H9 (cell line): Measurements from ENCODE around the gene NCAPG. TPM values are rescaled to one million over a fixed set of nuclear protein-coding genes. Genes with fewer than 3 reads are reported as not detected.

Experiments used
- DNase-seq: peaks from one replicate; pipeline ENCODE4 v3.0.0-alpha.2; 2017
- H2AFZ ChIP-seq: one replicate; pipeline ENCODE4 v1.6.1; 2013; ENCODE audit warnings: mild to moderate bottlenecking, low read length, control low read depth, moderate library complexity
- H2AK5ac ChIP-seq: 2 replicates; pipeline ENCODE4 v1.6.1; 2013; ENCODE audit warnings: low read length, control low read depth, mixed read lengths; ENCODE audit not compliant: insufficient read length
- H2BK120ac ChIP-seq: one replicate; pipeline ENCODE4 v1.6.1; 2013; ENCODE audit warnings: low read depth, mild to moderate bottlenecking, low read length, control low read depth, inconsistent platforms; ENCODE audit not compliant: poor library complexity, severe bottlenecking
- H2BK12ac ChIP-seq: 2 replicates; pipeline ENCODE4 v1.6.1; 2013; ENCODE audit warnings: low read length, control low read depth, mixed read lengths, low read depth; ENCODE audit not compliant: insufficient read length
- H2BK15ac ChIP-seq: 2 replicates; pipeline ENCODE4 v1.6.1; 2013; ENCODE audit warnings: low read depth, low read length, control low read depth
- H2BK20ac ChIP-seq: one replicate; pipeline ENCODE4 v1.6.1; 2013; ENCODE audit warnings: low read depth, mild to moderate bottlenecking, low read length, control low read depth, inconsistent platforms; ENCODE audit not compliant: poor library complexity, severe bottlenecking
- H2BK5ac ChIP-seq: 2 replicates; pipeline ENCODE4 v1.6.1; 2013; ENCODE audit warnings: low read length, control low read depth, mixed read lengths; ENCODE audit not compliant: insufficient read length
- H3K14ac ChIP-seq: 2 replicates; pipeline ENCODE4 v1.6.1; 2013; ENCODE audit warnings: low read length, control low read depth; ENCODE audit not compliant: insufficient read depth
- H3K18ac ChIP-seq: 2 replicates; pipeline ENCODE4 v1.6.1; 2013; ENCODE audit warnings: low read depth, mild to moderate bottlenecking, mixed read lengths, low read length, control low read depth; ENCODE audit not compliant: insufficient read length
- H3K23ac ChIP-seq: 2 replicates; pipeline ENCODE4 v1.6.1; 2013; ENCODE audit warnings: low read length, control low read depth, mixed read lengths, low read depth; ENCODE audit not compliant: insufficient read length
- H3K23me2 ChIP-seq: 2 replicates; pipeline ENCODE4 v1.6.1; 2013; ENCODE audit warnings: low read depth, mild to moderate bottlenecking, mixed read lengths, low read length, control low read depth; ENCODE audit not compliant: insufficient read length, poor library complexity, severe bottlenecking
- H3K27ac ChIP-seq: 2 replicates; pipeline ENCODE4 v1.5.1; 2013; ENCODE audit warnings: low read length, control low read depth, mixed read lengths, low read depth; ENCODE audit not compliant: insufficient read length
- H3K27me3 ChIP-seq: 2 replicates; pipeline ENCODE4 v1.6.1; 2013; ENCODE audit warnings: low read length, control low read depth, inconsistent platforms; ENCODE audit not compliant: insufficient read depth
- H3K4ac ChIP-seq: 2 replicates; pipeline ENCODE4 v1.6.1; 2013; ENCODE audit warnings: low read depth, mild to moderate bottlenecking, control low read depth, inconsistent platforms, low read length, moderate library complexity
- H3K4me1 ChIP-seq: 2 replicates; pipeline ENCODE4 v1.6.1; 2013; ENCODE audit warnings: low read length, control low read depth, inconsistent platforms; ENCODE audit not compliant: insufficient read depth
- H3K4me2 ChIP-seq: 2 replicates; pipeline ENCODE4 v1.6.1; 2013; ENCODE audit warnings: low read length, control low read depth, mixed read lengths; ENCODE audit not compliant: insufficient read length, insufficient read depth
- H3K56ac ChIP-seq: 2 replicates; pipeline ENCODE4 v1.6.1; 2013; ENCODE audit warnings: low read depth, mild to moderate bottlenecking, mixed read lengths, low read length, control low read depth; ENCODE audit not compliant: insufficient read length
- H3K79me1 ChIP-seq: 2 replicates; pipeline ENCODE4 v1.6.1; 2013; ENCODE audit warnings: low read depth, mild to moderate bottlenecking, moderate library complexity, low read length, control low read depth, inconsistent platforms; ENCODE audit not compliant: insufficient read depth, poor library complexity, severe bottlenecking
- H3K79me2 ChIP-seq: 2 replicates; pipeline ENCODE4 v1.6.1; 2013; ENCODE audit warnings: low read length, control low read depth, inconsistent platforms; ENCODE audit not compliant: insufficient read depth
- H3K9ac ChIP-seq: 2 replicates; pipeline ENCODE4 v1.6.1; 2013; ENCODE audit warnings: low read length, control low read depth, mixed read lengths; ENCODE audit not compliant: insufficient read length; ENCODE audit errors: extremely low read depth
- H3K9me3 ChIP-seq: one replicate; pipeline ENCODE4 v1.6.1; 2013; ENCODE audit warnings: low read depth, low read length, inconsistent platforms; ENCODE audit not compliant: control insufficient read depth
- H3T11ph ChIP-seq: one replicate; pipeline ENCODE4 v1.6.1; 2013; ENCODE audit warnings: mild to moderate bottlenecking, low read length, control low read depth, inconsistent platforms
- H4K20me1 ChIP-seq: one replicate; pipeline ENCODE4 v1.6.1; 2013; ENCODE audit not compliant: control insufficient read depth, insufficient read length, insufficient read depth
- H4K5ac ChIP-seq: 2 replicates; pipeline ENCODE4 v1.6.1; 2013; ENCODE audit warnings: low read depth, mild to moderate bottlenecking, mixed read lengths, low read length, control low read depth; ENCODE audit not compliant: insufficient read length
- H4K8ac ChIP-seq: replicated peaks from 2 replicates; pipeline ENCODE4 v1.6.1; 2013; ENCODE audit warnings: low read length, control low read depth, mixed read lengths, low read depth; ENCODE audit not compliant: insufficient read length
- H4K91ac ChIP-seq: 2 replicates; pipeline ENCODE4 v1.6.1; 2013; ENCODE audit warnings: low read depth, mild to moderate bottlenecking, moderate library complexity, mixed read lengths, low read length, control low read depth; ENCODE audit not compliant: insufficient read length
- H3K27ac Mint-ChIP-seq, 3 experiments: 2 replicates in 2 of 3; 3 replicates in 1 of 3; pipeline ENCODE4 v1.8.0; 2020 to 2021; ENCODE audit warnings: mixed read lengths in 3 of 3, mild to moderate bottlenecking in 1 of 3, moderate library complexity in 1 of 3
- H3K27me3 Mint-ChIP-seq: 2 replicates; pipeline ENCODE4 v1.8.0; 2021; ENCODE audit warnings: low read depth, mild to moderate bottlenecking, moderate library complexity, mixed read lengths
- H3K36me3 Mint-ChIP-seq, 3 experiments: 2 replicates in 2 of 3; 3 replicates in 1 of 3; pipeline ENCODE4 v1.8.0; 2020 to 2021; ENCODE audit warnings: low read depth in 3 of 3, mixed read lengths in 3 of 3; ENCODE audit not compliant: insufficient read depth in 1 of 3
- H3K4me1 Mint-ChIP-seq, 2 experiments: 2 replicates each; pipeline ENCODE4 v1.8.0; 2020; ENCODE audit warnings: mixed read lengths in 2 of 2
- H3K4me3 Mint-ChIP-seq, 2 experiments: 2 replicates in 1 of 2; 3 replicates in 1 of 2; pipeline ENCODE4 v1.8.0; 2020 to 2021; ENCODE audit warnings: mild to moderate bottlenecking in 2 of 2, mixed read lengths in 2 of 2, moderate library complexity in 1 of 2
- H3K9me3 Mint-ChIP-seq, 2 experiments: 2 replicates in 1 of 2; 3 replicates in 1 of 2; pipeline ENCODE4 v1.8.0; 2020; ENCODE audit warnings: mild to moderate bottlenecking in 2 of 2, mixed read lengths in 2 of 2, moderate library complexity in 1 of 2
- CTCF ChIP-seq: fragments of 200-600 bp; sonication (generic); conservative IDR thresholded peaks from 3 replicates; pipeline ENCODE4 v1.8.0; 2021; ENCODE audit warnings: antibody characterized with exemption, mild to moderate bottlenecking
- WGBS: extraction: QIAGEN DNeasy Blood & Tissue Kit; methylation state at CpG from one replicate; pipeline ENCODE4 v1.1.7; 2013; ENCODE audit warnings: missing lambda C conversion rate, low lambda C conversion rate, mixed read lengths; ENCODE audit not compliant: insufficient read length; ENCODE audit errors: extremely low coverage; 5-methylcytosine and 5-hydroxymethylcytosine counted together
- total RNA-seq: library from RNA; stranded (reverse); gene quantifications from 2 replicates; pipeline ENCODE4 v1.2.1, GENCODE V29; 2021

Gene NCAPG
- total RNA-seq, 1 experiment from 2014 or later = 48.8 TPM

- no peak overlapping the region for H3K14ac ChIP-seq
- no peaks in the 10 kb centered on the region for H3K23me2 ChIP-seq
- no peak overlapping the region for H3T11ph ChIP-seq
- no CpG with 5 or more reads among the region's 5 CpGs for WGBS
- H2AK5ac ChIP-seq = no peak overlapping the region
- no peak overlapping the region for H3K18ac ChIP-seq
- H2BK12ac ChIP-seq = no peak overlapping the region
- H3K9ac ChIP-seq = no peak overlapping the region
- no peaks in the 10 kb centered on the region for H4K20me1 ChIP-seq
- H3K27me3 ChIP-seq = no peaks in the 10 kb centered on the region
- Mint-ChIP-seq H3K27me3 (no peaks in the 10 kb centered on the region; the same call in none of the 2 replicates), H3K4me3 (no peak overlapping the region), H3K4me1 (peaks cover 9 to 13% of the 10 kb centered on the region in 2 experiments), H3K36me3 (peaks cover 0 to 11% (median 8%) of the 10 kb centered on the region in 3 experiments; a peak in 2 of 7 replicates), H3K27ac (no peak overlapping the region), H3K9me3 (peaks cover 15 to 20% of the 10 kb centered on the region in 2 experiments; a peak in 4 of 5 replicates)
- H3K4me2 ChIP-seq = no peak overlapping the region
- no peak overlapping the region for H3K23ac ChIP-seq
- no peak overlapping the region for H3K56ac ChIP-seq
- H3K79me2 ChIP-seq = no peaks in the 10 kb centered on the region
- peaks cover 5% of the 10 kb centered on the region; the same call in 1 of the 2 replicates for H3K4me1 ChIP-seq
- no peak overlapping the region for H2BK5ac ChIP-seq
- H4K5ac ChIP-seq = no peak overlapping the region
- H4K91ac ChIP-seq = no peak overlapping the region
- H2BK120ac ChIP-seq = no peak overlapping the region
- no peak overlapping the region for H4K8ac ChIP-seq
- no peak overlapping the region for H2BK15ac ChIP-seq
- H2AFZ ChIP-seq = no peak overlapping the region
- H3K9me3 ChIP-seq = peaks cover 4% of the 10 kb centered on the region
- no peak for TF ChIP-seq CTCF
- no peak for DNase-seq
- H3K79me1 ChIP-seq = no peaks in the 10 kb centered on the region
- no peak overlapping the region for H3K4ac ChIP-seq
- H3K27ac ChIP-seq = no peak overlapping the region
- H2BK20ac ChIP-seq = no peak overlapping the region
These were observed 46.8 kb upstream of the NCAPG start for GRCh38 chr4:17763931-17764330.
